ENCODE data around the gene CAMK2A.

Gene CAMK2A

GRCh38 chr5:150289551-150290390 is at the start of gene CAMK2A:
CAMK2A (minus strand) TSS chr5:150289773; CDS start chr5:150289625, 148 bp downstream.
- no peak for DNase-seq (ENCODE audit: low read depth)

DNA sequence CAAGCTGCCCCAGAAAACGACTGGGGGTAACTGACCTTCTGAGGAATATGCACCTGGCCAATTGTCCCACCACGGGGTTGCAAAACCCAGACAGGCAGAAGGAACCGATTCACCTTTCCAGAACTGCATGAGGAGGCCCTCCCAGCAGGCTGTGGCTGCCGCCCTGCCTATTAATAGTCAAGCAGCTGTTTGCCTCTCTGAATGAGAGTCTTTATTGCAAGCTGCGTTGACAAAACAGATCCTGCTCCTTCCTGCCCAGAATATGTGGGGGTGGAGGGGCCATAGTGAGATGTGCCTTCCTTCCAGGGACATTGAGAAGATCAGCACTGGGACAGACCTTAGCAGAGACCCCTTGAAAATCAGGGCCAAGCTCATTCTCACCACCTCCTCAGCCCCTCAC is 49.6 kb upstream of the CAMK2A start:
- no peak for DNase-seq (ENCODE audit: low read depth)

GRCh38 chr5:150338546-150338945 is 49.0 kb upstream of the CAMK2A start:
- DNase-seq (ENCODE audit: low read depth) = no peak

- no peak for DNase-seq (ENCODE audit: low read depth)
Observed at GRCh38 chr5:150335778-150336177, 46.2 kb upstream of the CAMK2A start.

GRCh38 chr5:150333400-150333799 is 43.8 kb upstream of the CAMK2A start:
- DNase-seq (ENCODE audit: low read depth) = no peak

DNA sequence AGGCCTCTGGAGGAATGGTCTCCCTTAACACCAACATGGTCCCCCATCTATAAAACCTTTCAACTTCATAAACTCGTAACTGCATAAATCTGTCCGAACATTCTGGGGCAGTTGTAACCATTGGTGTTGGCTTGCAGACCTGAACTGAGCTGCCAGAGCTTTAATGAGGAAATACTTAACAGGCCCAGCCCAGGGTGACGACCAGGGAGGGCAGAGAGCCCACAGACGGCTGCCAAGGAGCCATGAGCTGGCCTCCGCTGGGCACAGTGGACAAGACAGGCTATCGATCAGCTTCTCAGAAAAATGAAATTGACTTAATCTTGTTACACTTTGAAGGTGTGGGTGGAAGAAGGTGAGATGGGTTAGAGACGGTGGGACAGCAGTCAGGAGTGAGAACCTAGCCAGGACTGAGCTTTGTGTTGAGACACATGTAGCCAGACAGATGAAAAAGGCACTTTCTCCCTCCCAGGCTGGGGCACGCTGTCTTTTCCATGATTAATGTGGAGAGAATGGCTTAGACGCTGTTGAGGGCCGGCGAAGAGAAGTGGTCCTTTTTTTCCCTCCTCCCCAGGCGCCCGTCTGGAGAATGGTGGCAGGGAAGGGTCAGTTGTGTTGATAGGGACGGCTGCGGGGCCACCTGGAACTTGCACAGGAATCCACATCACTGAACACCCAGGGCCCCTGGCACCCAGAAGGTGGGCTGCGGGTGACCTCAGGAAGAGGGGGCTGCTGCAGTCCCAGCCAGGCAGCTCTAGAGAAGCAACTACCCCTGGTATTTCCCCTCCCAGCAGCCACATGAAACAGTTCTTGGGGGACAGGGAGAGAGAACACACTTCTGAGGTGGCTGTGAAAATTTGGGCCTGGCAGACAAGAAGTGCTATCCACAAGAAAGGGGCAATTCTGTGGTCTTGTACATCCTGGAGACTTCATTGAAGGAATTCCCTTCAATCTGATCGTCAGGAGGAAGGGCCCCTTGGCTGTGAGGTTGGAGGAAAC is 40.6 kb upstream of the CAMK2A start:
- no peak for DNase-seq (ENCODE audit: low read depth)

- DNase-seq (ENCODE audit: low read depth) = no peak
Observed at GRCh38 chr5:150329038-150329437, 39.5 kb upstream of the CAMK2A start.

- DNase-seq (ENCODE audit: low read depth) = no peak
Observed at GRCh38 chr5:150328515-150328914, 38.9 kb upstream of the CAMK2A start.

- no peak for DNase-seq (ENCODE audit: low read depth)
Observed at GRCh38 chr5:150327139-150327538, 37.6 kb upstream of the CAMK2A start.

- DNase-seq (ENCODE audit: low read depth) = no peak
Observed at GRCh38 chr5:150326707-150327106, 37.1 kb upstream of the CAMK2A start.

GRCh38 chr5:150325426-150325825 is 35.9 kb upstream of the CAMK2A start:
- no peak for DNase-seq (ENCODE audit: low read depth)

- DNase-seq (ENCODE audit: low read depth) = no peak
Observed at GRCh38 chr5:150323819-150324218, 34.2 kb upstream of the CAMK2A start.

DNA sequence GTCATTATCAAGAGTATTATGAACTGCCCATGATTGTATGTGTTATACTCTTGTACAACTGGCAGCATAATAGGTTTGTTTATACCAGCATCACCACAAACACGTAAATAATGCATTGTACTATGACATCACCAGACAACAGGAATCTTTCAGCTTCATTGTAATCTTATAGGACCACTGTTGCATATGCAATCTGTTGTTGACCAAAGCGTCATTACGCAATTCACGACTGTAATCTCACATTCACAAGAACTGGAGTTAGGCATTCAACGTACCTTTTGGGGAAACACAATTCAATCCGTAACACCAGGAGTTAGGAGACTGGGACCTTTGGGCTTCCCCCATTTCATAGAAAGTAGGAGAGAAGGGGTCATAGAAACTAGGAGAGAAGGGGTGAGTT is 33.5 kb upstream of the CAMK2A start:
- DNase-seq (ENCODE audit: low read depth) = no peak

GRCh38 chr5:150322202-150322601 is 32.6 kb upstream of the CAMK2A start:
- no peak for DNase-seq (ENCODE audit: low read depth)

- DNase-seq (ENCODE audit: low read depth) = no peak
Observed at GRCh38 chr5:150321784-150322183, 32.2 kb upstream of the CAMK2A start.

GRCh38 chr5:150321211-150321610 is 31.6 kb upstream of the CAMK2A start:
- DNase-seq (ENCODE audit: low read depth) = no peak

DNA sequence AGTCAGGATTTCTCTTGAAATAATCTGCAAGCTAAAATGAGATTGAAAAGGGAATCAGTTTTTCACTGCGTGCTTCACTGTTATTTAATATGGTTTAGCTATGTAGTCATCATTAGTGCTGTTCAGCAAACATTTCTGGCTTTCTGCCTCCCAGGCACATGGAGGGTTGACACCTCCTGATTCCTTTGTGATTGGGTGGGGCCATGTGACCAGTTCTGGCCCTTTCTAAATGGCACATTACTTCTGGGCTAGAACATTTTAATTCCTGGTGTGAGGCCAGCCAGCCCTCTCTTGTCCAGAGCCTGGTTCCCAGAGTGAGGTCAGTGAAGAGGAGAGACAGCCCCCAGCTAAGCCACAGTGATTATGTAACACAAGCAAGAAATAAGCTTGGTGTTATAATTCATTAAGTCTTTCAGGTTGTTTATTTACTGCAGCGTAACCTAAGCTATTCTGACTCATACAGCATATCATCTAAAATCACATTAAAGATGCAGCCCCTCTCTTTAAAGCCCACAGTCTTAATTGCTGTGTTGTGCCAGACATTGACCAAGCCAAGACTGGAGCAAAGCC is 30.6 kb upstream of the CAMK2A start:
- no peak for DNase-seq (ENCODE audit: low read depth)

- no peak for DNase-seq (ENCODE audit: low read depth)
Observed at GRCh38 chr5:150319484-150319790, 29.9 kb upstream of the CAMK2A start.

GRCh38 chr5:150318613-150319483 is 29.3 kb upstream of the CAMK2A start:
- no peak for DNase-seq (ENCODE audit: low read depth)

GRCh38 chr5:150317048-150318003 is 27.8 kb upstream of the CAMK2A start:
- DNase-seq (ENCODE audit: low read depth) = no peak

DNA sequence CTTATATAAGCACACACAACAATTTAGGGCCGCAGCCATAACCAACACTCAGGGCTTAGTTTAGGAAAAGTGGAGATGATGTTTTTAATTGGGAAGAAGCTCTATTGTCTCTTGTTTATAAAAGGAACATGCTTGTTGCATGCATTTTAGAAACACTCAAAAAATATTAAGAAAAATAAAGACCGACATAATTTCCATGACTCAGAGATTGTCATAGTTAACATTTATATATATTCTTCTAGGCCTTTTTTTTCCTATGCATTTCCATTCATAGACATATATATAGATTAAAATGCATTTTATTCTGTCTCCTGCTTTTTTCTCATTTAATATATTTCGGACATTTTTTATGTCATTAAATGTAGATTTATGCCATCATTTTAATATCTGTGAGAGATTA is 26.7 kb upstream of the CAMK2A start:
- DNase-seq (ENCODE audit: low read depth) = no peak
